ENCODE measurements around the gene STRN3. TPM values are rescaled to one million over a fixed set of nuclear protein-coding genes. Genes with fewer than 3 reads are reported as not detected.

The STRN3 gene
- total RNA-seq, 1 donor from 2014 or later = 58.1 TPM

GRCh38 chr14:30849354-30849753 lies 176.8 kb downstream of the STRN3 start:
- DNase-seq = no peak
- Mint-ChIP-seq H3K9me3 (ENCODE audit: unreplicated experiment) (no peaks in the 10 kb centered on the region), H3K36me3 (ENCODE audit: unreplicated experiment) (no peaks in the 10 kb centered on the region), H3K4me3 (ENCODE audit: unreplicated experiment) (peak overlapping the region; percentile 40), H3K27ac (ENCODE audit: unreplicated experiment) (no peak overlapping the region), H3K27me3 (ENCODE audit: unreplicated experiment) (no peaks in the 10 kb centered on the region), H3K4me1 (ENCODE audit: low read depth, unreplicated experiment) (no peaks in the 10 kb centered on the region)
- no peak for TF ChIP-seq CTCF (IDR thresholded peaks at IDR 0.05; ENCODE audit: partially characterized antibody, unreplicated experiment)

- H3K27ac Mint-ChIP-seq (ENCODE audit: unreplicated experiment) = no peak overlapping the region
- no peak overlapping the region for H3K4me3 Mint-ChIP-seq (ENCODE audit: unreplicated experiment)
- no peaks in the 10 kb centered on the region for H3K4me1 Mint-ChIP-seq (ENCODE audit: low read depth, unreplicated experiment)
- TF ChIP-seq CTCF (IDR thresholded peaks at IDR 0.05; ENCODE audit: partially characterized antibody, unreplicated experiment) = no peak
- H3K36me3 Mint-ChIP-seq (ENCODE audit: unreplicated experiment) = no peaks in the 10 kb centered on the region
- no peak for DNase-seq
- no peaks in the 10 kb centered on the region for H3K27me3 Mint-ChIP-seq (ENCODE audit: unreplicated experiment)
- H3K9me3 Mint-ChIP-seq (ENCODE audit: unreplicated experiment) = peaks cover 2% of the 10 kb centered on the region
Observed at GRCh38 chr14:30848449-30849240, 177.5 kb downstream of the STRN3 start.

Small RNA genes within 50 kb of the gene (microRNA-seq; reads per million reads assigned to microRNA genes)
- gene MIR624 (ENCODE audit: unreplicated experiment) = 9.5 reads per million, percentile 47 among the genes with 10 or more reads in this experiment

Other genes starting within 250 kb of the STRN3 start
- gene COCH, start 151.8 kb downstream of the STRN3 start, total RNA-seq (ENCODE audit: unreplicated experiment) = 29.0 TPM
- gene AP4S1, start 730 bp downstream of the STRN3 start, total RNA-seq (ENCODE audit: unreplicated experiment) = 6.9 TPM
- gene HECTD1, start 181.4 kb upstream of the STRN3 start, total RNA-seq (ENCODE audit: unreplicated experiment) = 165 TPM